Kidney (tissue), 14 donors: Measurements from ENCODE around the gene EXPH5. TPM values are rescaled to one million over a fixed set of nuclear protein-coding genes. Genes with fewer than 3 reads are reported as not detected.

Experiments used
- DNase-seq, 5 donors: peaks; one replicate each; pipeline ENCODE4 v3.0.0-alpha.2; 2013 to 2020
- FAIRE-seq: peaks from 2 replicates; lab custom pipeline; 2012; peaks lifted over from hg19 to GRCh38; lab: Jason Lieb, UNC
- H3K27ac ChIP-seq, 2 donors: one replicate each; pipeline ENCODE4 v1.7.0; 2013; ENCODE audit warnings: low read depth in 2 of 2, low read length in 2 of 2, inconsistent platforms in 1 of 2
- H3K27me3 ChIP-seq: one replicate; pipeline ENCODE4 v1.7.1; 2013; ENCODE audit warnings: low read length, inconsistent platforms; ENCODE audit not compliant: control insufficient read depth, insufficient read depth
- H3K36me3 ChIP-seq, 3 donors: one replicate each; pipeline versions ENCODE4 v1.7.0 to v1.7.1; 2013; ENCODE audit warnings: low read length in 3 of 3, control low read depth in 1 of 3, inconsistent platforms in 1 of 3; ENCODE audit not compliant: insufficient read depth in 3 of 3, control insufficient read depth in 2 of 3
- H3K4me1 ChIP-seq, 3 donors: one replicate each; pipeline versions ENCODE4 v1.7.0 to v1.7.1; 2013; ENCODE audit warnings: low read length in 3 of 3, inconsistent platforms in 1 of 3, low read depth in 1 of 3; ENCODE audit not compliant: control insufficient read depth in 2 of 3, insufficient read depth in 2 of 3
- H3K4me3 ChIP-seq, 3 donors: one replicate each; pipeline versions ENCODE4 v1.7.0 to v1.8.1; 2013; ENCODE audit warnings: low read length in 3 of 3, control low read depth in 1 of 3, inconsistent platforms in 1 of 3
- H3K9ac ChIP-seq, 3 donors: one replicate each; pipeline versions ENCODE4 v1.7.0 to v1.7.1; 2013; ENCODE audit warnings: low read length in 3 of 3, control low read depth in 1 of 3, inconsistent platforms in 1 of 3
- H3K9me3 ChIP-seq, 3 donors: one replicate each; pipeline versions ENCODE4 v1.7.0 to v1.7.1; 2013; ENCODE audit warnings: low read length in 3 of 3, control low read depth in 1 of 3, inconsistent platforms in 1 of 3; ENCODE audit not compliant: control insufficient read depth in 2 of 3, insufficient read depth in 1 of 3
- CTCF ChIP-seq: IDR thresholded peaks from 3 replicates; pipeline ENCODE4 v1.5.1; 2012; ENCODE audit warnings: mild to moderate bottlenecking, moderate library complexity, borderline replicate concordance; ENCODE audit not compliant: insufficient read depth; ENCODE audit errors: extremely low read depth
- intact Hi-C: fragments of 100-400 bp; cut with DNase I; formaldehyde crosslinking; loops from one replicate; pipeline ENCODE4 v1.11.1; 2022
- polyA plus RNA-seq: library from polyadenylated mRNA; stranded (reverse); fragments of 350-450 nt; fragmentation: Illumina TruSeq; extraction: RNeasy Lipid Tissue Mini Kit (QIAGEN cat#74804); gene quantifications from one replicate; pipeline ENCODE4 v1.2.3, GENCODE V29; 2014; ENCODE audit warnings: low read depth, low replicate concordance; ENCODE audit not compliant: insufficient read depth
- total RNA-seq: library from RNA; stranded (reverse); fragmentation: NEBNext Ultra II Directional; extraction: Animal tissue kit (Norgen Biotek cat#: 25700); gene quantifications from one replicate; pipeline ENCODE4 v1.2.1, GENCODE V29; 2021
- donor health status: control.
- donor health status: control.
- donor health status: control.
- donor health status: control.
- donor health status: control.
- donor health status: DM: yes; HTN: yes; CAD: no.
- donor health status: Normal renal cell carcinoma (clear cell type).

The EXPH5 gene
- total and polyA plus RNA-seq, 2 donors from 2014 or later, result 2.2 to 9.5 TPM

GRCh38 chr11:108545909-108546501 lies 47.6 kb downstream of the EXPH5 start:
- no peak for TF ChIP-seq CTCF

GRCh38 chr11:108543316-108543964 lies 50.1 kb downstream of the EXPH5 start:
- FAIRE-seq (no peak), DNase-seq (no peak)
- H3K9me3 ChIP-seq, result no peaks in the 10 kb centered on the region
- H3K27me3 ChIP-seq, result no peaks in the 10 kb centered on the region
- no peaks in the 10 kb centered on the region for H3K36me3 ChIP-seq
- intact Hi-C loops, result no loop called here
- H3K9ac ChIP-seq, result no peak overlapping the region
- TF ChIP-seq CTCF, result no peak
- H3K4me3 ChIP-seq, result no peak overlapping the region
- H3K4me1 ChIP-seq, result peaks cover 0 to 4% (median 2%) of the 10 kb centered on the region in 3 donors
- H3K27ac ChIP-seq, result no peak overlapping the region

More at GRCh38 chr11:108545909-108546501, 47.6 kb downstream of the EXPH5 start:
- no peak overlapping the region for H3K27ac ChIP-seq
- DNase-seq (no peak), FAIRE-seq (no peak)
- H3K9ac ChIP-seq, result no peak overlapping the region
- intact Hi-C loops, result no loop called here
- H3K4me1 ChIP-seq, result no peaks in the 10 kb centered on the region
- no peaks in the 10 kb centered on the region for H3K27me3 ChIP-seq
- no peaks in the 10 kb centered on the region for H3K9me3 ChIP-seq
- H3K36me3 ChIP-seq, result no peaks in the 10 kb centered on the region
- H3K4me3 ChIP-seq, result no peak overlapping the region

- Histone ChIP-seq H3K4me3 (no peak overlapping the region), H3K27ac (no peak overlapping the region), H3K4me1 (peaks cover 0 to 5% (median 4%) of the 10 kb centered on the region in 3 donors), H3K9me3 (no peaks in the 10 kb centered on the region), H3K36me3 (no peaks in the 10 kb centered on the region), H3K9ac (no peak overlapping the region), H3K27me3 (no peaks in the 10 kb centered on the region)
- TF ChIP-seq CTCF, result no peak
- intact Hi-C loops, result no loop called here
- DNase-seq (peak in 1 of 5 donors; percentile 37), FAIRE-seq (no peak)
Measured at GRCh38 chr11:108541531-108541930, 52.0 kb downstream of the EXPH5 start.
